Measurements from ENCODE around the gene CPNE2. TPM values are rescaled to one million over a fixed set of nuclear protein-coding genes. Genes with fewer than 3 reads are reported as not detected.

The CPNE2 gene
- total and polyA plus RNA-seq, 2 of the 8 experiments (the other 6 are each of a cell fraction or from before 2014, with no cell fraction given): 10.6 to 39.5 TPM

GRCh38 chr16:57093666-57094564 is 1.5 kb downstream of the CPNE2 start:
- Histone ChIP-seq H2BK5ac (ENCODE audit: low read depth, low read length) (no peak overlapping the region), H2BK15ac (ENCODE audit: low read length) (no peak overlapping the region), H4K91ac (replicated peaks; ENCODE audit: insufficient read length, low read length) (no peak overlapping the region), H4K20me1 (replicated peaks in 1 of 2; ENCODE audit: control insufficient read depth in 1 of 2, insufficient read depth in 2 of 2, low read length in 2 of 2) (no peaks in the 10 kb centered on the region), H3K56ac (replicated peaks; ENCODE audit: insufficient read length, low read depth, low read length) (no peak overlapping the region), H3K79me1 (ENCODE audit: low read depth, low read length) (no peaks in the 10 kb centered on the region), H2BK12ac (ENCODE audit: low read depth, low read length) (no peak overlapping the region), H3K27me3 (replicated peaks in 1 of 4; ENCODE audit: control insufficient read depth in 3 of 4, extremely low read depth in 1 of 4, insufficient read depth in 3 of 4, low read length in 3 of 4) (peaks cover 0 to 20% (median 13%) of the 10 kb centered on the region in 4 experiments; a peak in 6 of 7 replicates), H3K27ac (ENCODE audit: low read depth, low read length) (no peak overlapping the region), H2BK20ac (ENCODE audit: low read length) (no peak overlapping the region), H3K4me3 (ENCODE audit: extremely low read depth in 1 of 4, insufficient read depth in 2 of 4, low read depth in 3 of 4, low read length in 4 of 4) (peak overlapping the region in 3 of 4 experiments; percentile 51 to 92 (median 53); a peak in 5 of 8 replicates), H3K23ac (ENCODE audit: insufficient read length) (no peak overlapping the region), H4K8ac (ENCODE audit: extremely low read depth, insufficient read depth, low read length) (no peak overlapping the region), H3K79me2 (ENCODE audit: control insufficient read depth in 1 of 2, insufficient read depth in 2 of 2, low read length in 2 of 2) (no peaks in the 10 kb centered on the region), H2AFZ (ENCODE audit: low read length) (no peak overlapping the region), H3K4me1 (replicated peaks in 1 of 4; ENCODE audit: control insufficient read depth in 3 of 4, insufficient read depth in 4 of 4, low read length in 3 of 4) (peaks cover 0 to 10% (median 3%) of the 10 kb centered on the region in 4 experiments; a peak in 6 of 7 replicates), H2AK5ac (ENCODE audit: low read depth, low read length) (no peak overlapping the region; the same call in 1 of the 2 replicates), H3K36me3 (ENCODE audit: control insufficient read depth in 2 of 4, insufficient read depth in 4 of 4, low read length in 3 of 4) (no peaks in the 10 kb centered on the region), H3K14ac (ENCODE audit: insufficient read length) (no peak overlapping the region), H3K9me3 (ENCODE audit: insufficient read depth in 2 of 2, low read depth in 1 of 2, low read length in 1 of 2) (no peaks in the 10 kb centered on the region), H3K9ac (replicated peaks in 1 of 4; ENCODE audit: extremely low read depth in 1 of 4, low read depth in 3 of 4, low read length in 3 of 4) (no peak overlapping the region), H3K18ac (ENCODE audit: extremely low read depth, low read length) (peak overlapping the region; percentile 3; the same call in 1 of the 2 replicates), H4K5ac (ENCODE audit: insufficient read length, low read depth, low read length) (no peak overlapping the region), H3K23me2 (ENCODE audit: low read depth, low read length) (peaks cover 3% of the 10 kb centered on the region; the same call in 1 of the 2 replicates), H3K4ac (replicated peaks; ENCODE audit: insufficient read length, low read depth, low read length) (no peak overlapping the region), H2BK120ac (replicated peaks; ENCODE audit: low read depth, low read length) (no peak overlapping the region), H3K4me2 (ENCODE audit: insufficient read depth in 1 of 2, low read depth in 2 of 2, low read length in 2 of 2) (peak overlapping the region; percentile 45 to 72)
- TF ChIP-seq SP1 (IDR thresholded peaks at IDR 0.05; ENCODE audit: low read depth, low read length) (no peak), RFX5 (IDR thresholded peaks at IDR 0.05; ENCODE audit: borderline replicate concordance, low read depth, low read length) (no peak), SRF (IDR thresholded peaks at IDR 0.05; ENCODE audit: low read depth, low read length) (no peak)
- WGBS, 2 experiments (ENCODE audit: extremely low coverage in 1 of 2, insufficient coverage in 1 of 2, insufficient read length in 1 of 2, insufficient replicate concordance in 2 of 2, low coverage in 1 of 2, low lambda C conversion rate in 2 of 2, missing lambda C conversion rate in 1 of 2): 82% methylated on average over 18 of the region's 18 CpGs; no CpG with 5 or more reads in 1 of the 2 experiments
- DNase-seq (ENCODE audit: low read depth in 1 of 2, low spot score in 2 of 2): no peak
- POLR2A ChIA-PET (ENCODE audit: partially characterized antibody): interaction anchor here (1.2 to 1.4 kb wide), 2 partner anchors 9 to 54 kb away, joined by 3 to 5 read pairs; no protein-coding TSS in a partner anchor
- FAIRE-seq: no peak
- CTCF ChIA-PET (ENCODE audit: partially characterized antibody): interaction anchor here (0.7 to 5.4 kb wide), 16 partner anchors 7 to 495 kb away, joined by 3 to 35 read pairs (median 8); no protein-coding TSS in a partner anchor
